Endometrium (tissue), 2 donors: ENCODE results near the gene C9orf152.
"Not testable (repeated sequence)": the region's sequence is repeated elsewhere in the genome, so short reads cannot be mapped to it uniquely, and the experiment has no call there.

Experiments
- FAIRE-seq: peaks from 2 replicates; lab custom pipeline; 2012; peaks lifted over from hg19 to GRCh38; lab: Jason Lieb, UNC
- donor health status: control.
- donor health status: control.

Gene C9orf152

GRCh38 chr9:110214586-110215355, 6.8 kb upstream of the C9orf152 start:
- FAIRE-seq = no peak

DNA sequence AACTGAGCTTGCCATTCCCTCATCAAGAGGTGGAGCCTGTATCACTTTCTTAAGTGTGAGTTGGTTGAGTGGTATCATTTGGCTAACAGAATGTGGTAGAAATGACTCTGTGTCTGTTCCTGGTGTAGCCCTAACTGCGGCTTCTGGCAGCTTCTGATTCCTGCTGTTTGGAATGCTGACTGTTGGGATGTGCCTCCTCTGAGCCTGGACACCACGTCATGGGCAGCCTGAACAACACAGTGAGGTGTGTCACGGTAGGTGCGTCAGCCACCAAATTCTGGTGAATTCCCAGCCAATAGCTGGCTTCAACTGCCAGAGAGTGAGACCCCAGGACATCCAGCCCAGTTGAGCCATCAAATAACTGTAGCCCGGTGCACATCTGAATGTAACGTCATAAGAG, 6.1 kb upstream of the C9orf152 start:
- no peak for FAIRE-seq

GRCh38 chr9:110213413-110214044, 5.6 kb upstream of the C9orf152 start:
- FAIRE-seq = no peak

- FAIRE-seq = no peak
These were observed 803 bp downstream of the C9orf152 start for GRCh38 chr9:110207071-110207641.

- FAIRE-seq = no peak
These were observed 1.6 kb downstream of the C9orf152 start for GRCh38 chr9:110206389-110206788.

DNA sequence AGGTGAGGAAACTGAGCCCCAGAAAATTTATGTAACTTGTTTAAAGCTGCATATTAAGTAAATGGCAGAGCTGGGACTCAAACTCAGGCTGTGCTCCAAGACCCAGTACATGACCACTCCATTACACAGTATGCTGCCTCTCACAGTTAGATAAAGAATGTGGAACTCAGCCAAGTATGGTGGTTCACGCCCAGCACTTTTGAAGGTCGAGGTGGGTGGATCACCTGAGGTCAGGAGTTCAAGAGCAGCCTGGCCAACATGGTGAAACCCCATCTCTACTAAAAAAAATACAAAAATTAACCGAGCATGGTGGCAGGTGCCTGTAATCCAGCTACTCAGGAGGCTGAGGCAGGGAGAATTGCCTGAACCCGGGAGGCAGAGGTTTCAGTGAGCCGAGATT, 2.3 kb downstream of the C9orf152 start:
- FAIRE-seq = not testable (repeated sequence)

DNA sequence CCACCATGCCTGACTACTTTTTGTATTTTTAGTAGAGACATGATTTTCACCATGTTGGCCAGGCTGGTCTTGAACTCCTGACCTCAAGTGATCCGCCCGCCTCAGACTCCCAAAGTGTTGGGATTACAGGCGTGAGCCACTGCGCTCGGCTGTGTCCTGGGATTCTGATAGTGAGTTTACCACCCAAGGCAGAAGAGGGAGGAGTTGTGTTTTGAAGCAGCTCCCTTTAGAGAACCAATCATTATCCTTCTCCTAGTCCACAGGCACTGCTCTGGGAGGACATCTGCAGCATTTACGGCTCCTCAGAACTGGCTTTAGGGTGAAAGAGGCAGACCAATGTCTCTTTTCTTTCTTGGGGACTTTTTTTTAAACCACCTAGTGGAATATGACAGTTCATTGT, 5.7 kb downstream of the C9orf152 start:
- FAIRE-seq = no peak

DNA sequence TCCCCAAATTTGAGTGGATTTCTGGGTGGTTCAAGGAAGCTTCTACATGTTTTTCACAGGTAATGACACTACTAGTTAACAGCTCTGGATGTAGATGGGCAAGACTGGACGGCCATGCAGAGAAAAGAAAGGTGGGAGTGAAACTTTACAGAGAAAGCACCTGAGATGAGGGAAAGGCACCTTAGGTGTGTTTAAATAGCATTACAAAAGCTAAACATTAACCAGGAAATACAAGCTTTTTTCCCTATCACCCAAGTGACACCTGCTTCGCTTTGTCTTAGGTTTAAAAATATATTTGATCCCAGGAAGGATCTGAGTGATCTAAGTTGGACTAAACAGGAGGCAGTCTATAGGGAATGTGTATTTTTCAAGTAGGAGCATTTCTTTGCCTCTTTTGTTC, 8.3 kb downstream of the C9orf152 start:
- no peak for FAIRE-seq

GRCh38 chr9:110198357-110198756, 9.6 kb downstream of the C9orf152 start:
- no peak for FAIRE-seq

- no peak for FAIRE-seq
These were observed 10.4 kb downstream of the C9orf152 start for GRCh38 chr9:110197330-110198187.

DNA sequence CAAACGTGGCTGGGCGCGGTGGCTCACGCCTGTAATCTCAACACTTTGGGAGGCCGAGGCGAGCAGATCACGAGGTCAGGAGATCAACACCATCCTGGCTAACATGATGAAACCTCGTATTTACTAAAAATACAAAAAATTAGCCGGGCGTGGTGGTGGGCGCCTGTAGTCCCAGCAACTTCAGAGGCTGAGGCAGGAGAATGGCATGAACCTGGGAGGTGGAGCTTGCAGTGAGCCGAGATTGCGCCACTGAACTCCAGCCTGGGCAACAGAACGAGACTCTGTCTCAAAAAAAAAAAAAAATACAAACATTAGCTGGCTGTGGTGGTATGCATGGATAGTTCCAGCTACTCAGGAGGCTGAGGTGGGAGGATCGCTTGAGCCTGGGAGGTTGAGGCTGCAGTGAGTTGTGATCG, 11.9 kb downstream of the C9orf152 start:
- FAIRE-seq = not testable (repeated sequence)

DNA sequence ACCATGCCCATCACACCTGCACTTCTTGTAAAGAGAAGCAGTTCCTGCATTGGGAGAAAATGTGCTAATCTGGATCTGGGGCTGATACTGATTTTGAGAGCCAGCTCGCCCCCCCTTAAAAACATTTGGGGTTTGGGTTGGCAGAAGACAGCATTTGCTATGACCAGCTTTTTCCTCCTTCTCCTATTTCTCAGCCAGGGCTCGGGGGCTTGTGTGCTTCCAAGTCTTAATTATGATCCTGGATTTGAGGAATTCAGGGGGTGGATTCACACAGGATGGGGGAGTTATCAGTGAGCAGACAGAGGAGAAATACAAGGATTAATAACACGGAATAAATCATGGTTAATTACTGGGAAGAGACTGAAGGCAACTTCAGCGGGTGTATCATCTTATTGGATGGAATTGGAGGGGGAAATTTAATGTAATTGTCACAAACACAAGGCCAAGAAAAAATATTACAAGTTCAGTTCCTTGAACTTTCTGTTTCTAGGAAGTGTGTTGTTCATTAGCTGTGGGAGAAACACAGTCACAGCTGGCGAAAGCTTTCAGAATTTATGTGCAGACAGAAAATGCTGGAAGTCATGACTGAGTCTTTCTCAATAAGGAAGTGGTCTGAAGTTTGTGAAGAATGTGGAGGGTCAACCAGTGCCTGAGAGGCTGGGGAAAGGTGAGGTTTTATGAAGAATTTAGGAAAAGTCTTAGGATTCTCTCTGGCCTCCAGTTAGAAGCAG, 15.3 kb downstream of the C9orf152 start:
- FAIRE-seq = peak; percentile 97

- FAIRE-seq = no peak
These were observed 16.3 kb downstream of the C9orf152 start for GRCh38 chr9:110191615-110192014.

- no peak for FAIRE-seq
These were observed 18.2 kb downstream of the C9orf152 start for GRCh38 chr9:110189559-110190320.

- no peak for FAIRE-seq
These were observed 19.0 kb downstream of the C9orf152 start for GRCh38 chr9:110188991-110189390.

- no peak for FAIRE-seq
These were observed 19.9 kb downstream of the C9orf152 start for GRCh38 chr9:110188101-110188500.

DNA sequence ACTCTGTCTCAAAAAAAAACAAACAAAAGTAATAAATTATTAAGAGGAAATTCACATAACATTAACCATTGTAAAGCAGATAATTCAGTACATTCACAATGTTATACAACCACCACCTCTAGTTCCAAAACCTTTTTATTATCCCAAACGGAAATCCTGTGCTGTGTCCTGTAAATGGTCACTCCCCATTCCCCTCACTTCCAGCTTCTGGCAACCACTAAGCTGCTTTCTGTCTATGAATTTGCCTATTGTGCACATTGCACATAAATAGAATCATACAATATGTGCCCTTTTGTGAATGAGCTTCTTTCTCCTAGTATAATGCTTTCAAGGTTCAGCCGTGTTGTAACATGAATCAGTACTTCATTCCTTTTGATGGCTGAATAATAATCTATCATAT, 20.8 kb downstream of the C9orf152 start:
- FAIRE-seq = no peak

GRCh38 chr9:110186254-110186653, 21.7 kb downstream of the C9orf152 start:
- FAIRE-seq = no peak

DNA sequence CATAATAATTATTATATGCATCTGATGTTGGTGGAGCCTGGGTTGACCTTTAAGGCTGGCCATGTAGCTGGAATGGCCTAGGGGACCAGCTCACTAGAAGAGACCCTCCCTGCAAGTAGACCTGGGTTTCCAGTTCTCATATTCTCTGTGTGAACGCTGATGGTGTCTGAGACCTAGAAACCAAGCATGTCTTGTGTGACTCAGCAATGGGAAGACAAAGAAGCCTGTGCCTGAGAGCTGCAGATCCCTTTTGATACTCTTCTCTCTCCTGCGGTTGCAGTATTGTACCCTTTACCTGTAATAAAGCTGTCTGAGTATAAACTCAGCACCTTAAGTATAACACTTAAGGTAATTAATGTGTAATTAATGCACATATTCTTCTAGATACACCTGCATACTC, 22.2 kb downstream of the C9orf152 start:
- no peak for FAIRE-seq

- FAIRE-seq = peak; percentile 23
These were observed 24.5 kb downstream of the C9orf152 start for GRCh38 chr9:110183208-110184145.
